CD14-positive monocyte (primary cell): ENCODE results near the gene PCDHB5. TPM values are rescaled to one million over a fixed set of nuclear protein-coding genes. Genes with fewer than 3 reads are reported as not detected.
"Not testable (repeated sequence)": the region's sequence is repeated elsewhere in the genome, so short reads cannot be mapped to it uniquely, and the experiment has no call there.

Experiments used
- DNase-seq, 3 donors: peaks; one replicate each; pipeline ENCODE4 v3.0.0-alpha.2; 2011 to 2022
- H2AFZ ChIP-seq: 2 replicates; pipeline ENCODE4 v1.6.0; 2012; ENCODE audit warnings: mild to moderate bottlenecking, low read depth, low read length, inconsistent platforms; ENCODE audit not compliant: insufficient read depth, poor library complexity, severe bottlenecking
- H3K27ac ChIP-seq, 2 donors: 1 replicate in 1 of 2; 2 replicates in 1 of 2; pipeline ENCODE4 v1.5.1; 2012 to 2013; ENCODE audit warnings: low read length in 2 of 2, control low read depth in 1 of 2, inconsistent platforms in 1 of 2, low read depth in 1 of 2, mild to moderate bottlenecking in 1 of 2
- H3K27me3 ChIP-seq, 2 donors: one replicate each; pipeline versions ENCODE4 v1.6.0 to v1.6.1; 2011 to 2013; ENCODE audit warnings: low read length in 2 of 2; ENCODE audit not compliant: control insufficient read depth in 2 of 2, insufficient read depth in 2 of 2
- H3K36me3 ChIP-seq, 2 donors: replicated peaks in 1 of 2; 1 replicate in 1 of 2; 2 replicates in 1 of 2; pipeline versions ENCODE4 v1.5.1 to v1.6.1; 2012 to 2013; ENCODE audit warnings: low read length in 2 of 2, control low read depth in 1 of 2, inconsistent platforms in 1 of 2, mild to moderate bottlenecking in 1 of 2; ENCODE audit not compliant: insufficient read depth in 2 of 2, control insufficient read depth in 1 of 2
- H3K4me1 ChIP-seq, 2 donors: 1 replicate in 1 of 2; 2 replicates in 1 of 2; pipeline versions ENCODE4 v1.5.1 to v1.6.1; 2012 to 2013; ENCODE audit warnings: low read length in 2 of 2, control low read depth in 1 of 2, inconsistent platforms in 1 of 2, mild to moderate bottlenecking in 1 of 2, moderate library complexity in 1 of 2; ENCODE audit not compliant: insufficient read depth in 2 of 2, control insufficient read depth in 1 of 2
- H3K4me2 ChIP-seq: replicated peaks from 2 replicates; pipeline ENCODE3; 2012; ENCODE audit warnings: low read length, moderate library complexity, mild to moderate bottlenecking; ENCODE audit not compliant: poor library complexity, severe bottlenecking; ENCODE audit errors: extremely low read depth
- H3K4me3 ChIP-seq, 3 experiments: fragments of 200-600 bp in 1 of 3; sonication (generic) in 1 of 3; replicated peaks in 1 of 3; 1 replicate in 2 of 3; 2 replicates in 1 of 3; pipeline ENCODE4 v1.5.1; 2011 to 2013; ENCODE audit warnings: low read length in 3 of 3, mild to moderate bottlenecking in 3 of 3, control low read depth in 2 of 3, low read depth in 2 of 3, inconsistent platforms in 1 of 3, moderate library complexity in 1 of 3
- H3K79me2 ChIP-seq: 2 replicates; pipeline ENCODE4 v1.6.0; 2012; ENCODE audit warnings: mild to moderate bottlenecking, control low read depth, inconsistent platforms, low read length, moderate library complexity; ENCODE audit not compliant: insufficient read depth
- H3K9ac ChIP-seq: 2 replicates; pipeline ENCODE4 v1.6.0; 2017; ENCODE audit warnings: low read length, mild to moderate bottlenecking; ENCODE audit not compliant: insufficient read depth, poor library complexity, severe bottlenecking
- H3K9me3 ChIP-seq, 2 donors: replicated peaks in 1 of 2; 1 replicate in 1 of 2; 2 replicates in 1 of 2; pipeline versions ENCODE4 v1.5.1 to v1.6.1; 2012 to 2013; ENCODE audit warnings: low read length in 2 of 2, control low read depth in 1 of 2; ENCODE audit not compliant: control insufficient read depth in 1 of 2, insufficient read depth in 1 of 2
- H4K20me1 ChIP-seq: 2 replicates; pipeline ENCODE4 v1.6.0; 2012; ENCODE audit warnings: mild to moderate bottlenecking, low read length, control low read depth, moderate library complexity; ENCODE audit not compliant: insufficient read depth
- H3K27ac Mint-ChIP-seq, 7 donors: one replicate each; pipeline ENCODE4 v1.8.0; 2020; ENCODE audit warnings: mild to moderate bottlenecking in 7 of 7, mixed read lengths in 7 of 7, moderate library complexity in 6 of 7, inconsistent platforms in 2 of 7
- H3K27me3 Mint-ChIP-seq, 3 donors: one replicate each; pipeline ENCODE4 v1.8.0; 2021 to 2022; ENCODE audit warnings: low read depth in 3 of 3, mild to moderate bottlenecking in 3 of 3, mixed read lengths in 3 of 3, moderate library complexity in 3 of 3, inconsistent platforms in 1 of 3
- H3K36me3 Mint-ChIP-seq, 2 donors: one replicate each; pipeline ENCODE4 v1.8.0; 2020; ENCODE audit warnings: mixed read lengths in 2 of 2, inconsistent platforms in 1 of 2, mild to moderate bottlenecking in 1 of 2
- H3K4me1 Mint-ChIP-seq: one replicate; pipeline ENCODE4 v1.8.0; 2020; ENCODE audit warnings: mild to moderate bottlenecking, mixed read lengths
- H3K4me3 Mint-ChIP-seq, 2 donors: one replicate each; pipeline ENCODE4 v1.8.0; 2020; ENCODE audit warnings: mild to moderate bottlenecking in 2 of 2, mixed read lengths in 2 of 2, moderate library complexity in 1 of 2
- H3K9me3 Mint-ChIP-seq, 7 donors: one replicate each; pipeline ENCODE4 v1.8.0; 2020 to 2022; ENCODE audit warnings: mixed read lengths in 7 of 7, mild to moderate bottlenecking in 6 of 7, moderate library complexity in 6 of 7, inconsistent platforms in 2 of 7
- CTCF ChIP-seq: fragments of 200-600 bp; IDR thresholded peaks from one replicate; pipeline ENCODE4 v1.8.0; 2022; ENCODE audit warnings: antibody characterized with exemption, mild to moderate bottlenecking
- WGBS: methylation state at CpG from one replicate; pipeline ENCODE4 v1.1.5; 2013; ENCODE audit warnings: missing lambda C conversion rate; ENCODE audit not compliant: insufficient coverage; 5-methylcytosine and 5-hydroxymethylcytosine counted together
- intact Hi-C, 2 donors: fragments of 100-400 bp; cut with micrococcal nuclease; formaldehyde crosslinking; loops; one replicate each; pipeline versions ENCODE4 v1.15.0 to v1.15.1; 2023
- polyA plus RNA-seq, 3 donors: library from polyadenylated mRNA; depleted of rRNA in 1 of 3; unstranded in 2 of 3; stranded (reverse) in 1 of 3; fragments of 300-500 nt in 2 of 3; fragments of >200 nt in 1 of 3; fragmentation: Illumina TruSeq in 2 of 3; gene quantifications; 1 replicate in 2 of 3; 2 replicates in 1 of 3; pipeline ENCODE4 v1.2.3, GENCODE V29; 2012 to 2021

Gene PCDHB5
- polyA plus RNA-seq, 3 donors = not detected

GRCh38 chr5:141121985-141122384 is 13.0 kb upstream of the PCDHB5 start:
- H3K4me2 ChIP-seq = no peak overlapping the region
- H2AFZ ChIP-seq = no peak overlapping the region
- Mint-ChIP-seq H3K4me1 (no peaks in the 10 kb centered on the region), H3K27me3 (peaks cover 2 to 15% (median 13%) of the 10 kb centered on the region in 3 donors), H3K27ac (no peak overlapping the region), H3K36me3 (no peaks in the 10 kb centered on the region), H3K9me3 (peaks cover 13 to 30% (median 20%) of the 10 kb centered on the region in 7 donors), H3K4me3 (no peak overlapping the region)
- H3K9me3 ChIP-seq = peaks cover 20 to 25% of the 10 kb centered on the region in 2 donors
- no peaks in the 10 kb centered on the region for H3K79me2 ChIP-seq
- H3K36me3 ChIP-seq = no peaks in the 10 kb centered on the region
- H3K4me1 ChIP-seq = no peaks in the 10 kb centered on the region
- H4K20me1 ChIP-seq = no peaks in the 10 kb centered on the region
- WGBS = 41% methylated on average over 11 of the region's 12 CpGs
- H3K27ac ChIP-seq = no peak overlapping the region
- H3K9ac ChIP-seq = no peak overlapping the region
- H3K4me3 ChIP-seq = no peak overlapping the region
- peaks cover 0 to 8% of the 10 kb centered on the region in 2 donors for H3K27me3 ChIP-seq
- DNase-seq = no peak
- no peak for TF ChIP-seq CTCF
- intact Hi-C loops = no loop called here

- H3K4me1 ChIP-seq, H3K27ac ChIP-seq, H3K27me3 ChIP-seq, H3K79me2 ChIP-seq, H3K4me1 Mint-ChIP-seq, H3K36me3 Mint-ChIP-seq, H2AFZ ChIP-seq, H4K20me1 ChIP-seq, H3K4me3 ChIP-seq, intact Hi-C loops, DNase-seq, H3K36me3 ChIP-seq, H3K9ac ChIP-seq, H3K4me3 Mint-ChIP-seq, H3K4me2 ChIP-seq: not testable (repeated sequence)
- H3K9me3 ChIP-seq = peaks cover 17 to 24% of the 10 kb centered on the region in 2 donors
- 33% methylated on average over 38 of the region's 73 CpGs for WGBS
- H3K27me3 Mint-ChIP-seq = peaks cover 2 to 15% (median 13%) of the 10 kb centered on the region in 3 donors
- H3K27ac Mint-ChIP-seq = peak overlapping the region in 1 of 7 donors; percentile 33
- H3K9me3 Mint-ChIP-seq = peaks cover 13 to 27% (median 18%) of the 10 kb centered on the region in 7 donors
These were observed 11.4 kb upstream of the PCDHB5 start for GRCh38 chr5:141123396-141124135.
